SK-N-MC (cell line): Measurements from ENCODE around the gene CAMK1D.

Experiments
- DNase-seq: peaks from one replicate; pipeline ENCODE4 v3.0.0-alpha.2; 2011; ENCODE audit warnings: low read depth, low spot score
- H3K27ac ChIP-seq: fragments of 200-600 bp; sonication (generic); 2 replicates; pipeline ENCODE4 v1.5.1; 2016; ENCODE audit warnings: mixed run types
- H3K36me3 ChIP-seq: fragments of 200-600 bp; sonication (generic); 2 replicates; pipeline ENCODE4 v1.6.1; 2017; ENCODE audit warnings: antibody characterized with exemption, low read length, mixed read lengths; ENCODE audit not compliant: insufficient read depth
- H3K4me3 ChIP-seq: fragments of 200-600 bp; sonication (generic); 2 replicates; pipeline ENCODE4 v1.5.1; 2016
- H3K9ac ChIP-seq: fragments of 200-600 bp; sonication (generic); 2 replicates; pipeline ENCODE4 v1.8.0; 2017; ENCODE audit warnings: mixed run types, mixed read lengths; ENCODE audit not compliant: insufficient read length
- H3K9me3 ChIP-seq: fragments of 200-600 bp; sonication (generic); 2 replicates; pipeline ENCODE4 v1.6.1; 2017; ENCODE audit warnings: low read depth, mild to moderate bottlenecking, antibody characterized with exemption, low read length, moderate library complexity, mixed read lengths
- EZH2 ChIP-seq: fragments of 200-600 bp; sonication (generic); IDR thresholded peaks from one replicate; pipeline ENCODE4 v1.6.1; 2017; ENCODE audit warnings: antibody characterized with exemption
- FOXP2 ChIP-seq: optimal IDR thresholded peaks from 2 replicates; pipeline ENCODE3; 2011; ENCODE audit warnings: mild to moderate bottlenecking, moderate library complexity; ENCODE audit not compliant: insufficient read depth; ENCODE audit errors: extremely low read length, control extremely low read depth
- POLR2AphosphoS5 ChIP-seq: IDR thresholded peaks from 2 replicates; pipeline ENCODE4 v1.6.1; 2012; ENCODE audit warnings: mild to moderate bottlenecking, low read depth, low read length, borderline replicate concordance

Gene CAMK1D

GRCh38 chr10:12780634-12781601 is 431.6 kb downstream of the CAMK1D start:
- Histone ChIP-seq H3K27ac (no peak overlapping the region), H3K9ac (no peak overlapping the region), H3K36me3 (no peaks in the 10 kb centered on the region), H3K4me3 (no peak overlapping the region), H3K9me3 (no peaks in the 10 kb centered on the region)
- TF ChIP-seq FOXP2, result no peak
- TF ChIP-seq POLR2AphosphoS5, result no peak
- no peak for TF ChIP-seq EZH2
- DNase-seq, result no peak

DNA sequence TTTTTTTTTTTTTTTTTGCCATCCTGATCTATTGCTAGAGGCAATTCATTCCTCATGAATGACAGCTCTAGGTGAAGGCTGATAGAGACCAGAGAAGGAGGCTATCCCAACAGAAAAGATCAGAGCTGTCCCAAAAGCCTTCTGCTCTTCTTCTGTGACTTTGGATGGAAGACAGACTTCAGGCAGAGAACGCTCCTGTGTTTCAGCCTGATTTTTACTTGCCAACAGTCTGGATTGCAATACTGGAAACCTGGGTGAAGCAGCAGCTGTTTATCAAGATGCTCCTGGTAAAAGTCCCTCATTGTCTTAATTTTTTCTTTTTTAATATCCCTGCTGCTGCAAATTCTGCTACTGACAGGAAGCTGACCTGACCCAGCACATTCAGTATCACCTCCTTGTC is 432.6 kb downstream of the CAMK1D start:
- no peak for TF ChIP-seq POLR2AphosphoS5
- TF ChIP-seq EZH2, result no peak
- TF ChIP-seq FOXP2, result no peak
- no peaks in the 10 kb centered on the region for H3K9me3 ChIP-seq
- H3K9ac ChIP-seq, result no peak overlapping the region
- H3K36me3 ChIP-seq, result no peaks in the 10 kb centered on the region
- no peak for DNase-seq
- H3K27ac ChIP-seq, result no peak overlapping the region
- H3K4me3 ChIP-seq, result no peak overlapping the region

DNA sequence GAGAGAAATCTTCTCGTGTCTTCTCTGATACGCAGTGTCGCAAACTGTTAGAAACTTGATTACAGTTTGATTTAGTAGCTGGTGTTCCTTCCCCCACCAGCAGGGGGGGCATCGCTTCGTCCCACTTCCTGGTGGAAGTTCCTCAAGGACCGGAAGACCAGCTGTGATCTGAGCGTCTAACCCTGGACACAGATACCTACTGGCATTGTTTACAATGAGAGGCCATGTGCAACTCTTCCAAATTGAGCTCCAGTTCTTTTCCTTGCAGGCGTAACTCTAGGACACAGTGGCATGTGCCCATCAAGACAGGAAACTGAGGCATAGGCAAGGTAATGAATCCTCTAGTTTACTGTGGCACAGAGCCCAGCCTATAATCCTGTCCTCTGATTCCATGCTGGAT is 433.2 kb downstream of the CAMK1D start:
- no peak for DNase-seq

GRCh38 chr10:12783293-12783692 is 433.9 kb downstream of the CAMK1D start:
- Histone ChIP-seq H3K36me3 (no peaks in the 10 kb centered on the region), H3K4me3 (no peak overlapping the region), H3K9me3 (no peaks in the 10 kb centered on the region), H3K27ac (no peak overlapping the region), H3K9ac (no peak overlapping the region)
- TF ChIP-seq EZH2 (no peak), FOXP2 (no peak), POLR2AphosphoS5 (no peak)
- no peak for DNase-seq

More for the DNA sequence above, 433.2 kb downstream of the CAMK1D start:
- H3K36me3 ChIP-seq, result no peaks in the 10 kb centered on the region
- H3K4me3 ChIP-seq, result no peak overlapping the region
- TF ChIP-seq EZH2 (no peak), FOXP2 (no peak), POLR2AphosphoS5 (no peak)
- H3K27ac ChIP-seq, result no peak overlapping the region
- H3K9me3 ChIP-seq, result no peaks in the 10 kb centered on the region
- no peak overlapping the region for H3K9ac ChIP-seq

DNA sequence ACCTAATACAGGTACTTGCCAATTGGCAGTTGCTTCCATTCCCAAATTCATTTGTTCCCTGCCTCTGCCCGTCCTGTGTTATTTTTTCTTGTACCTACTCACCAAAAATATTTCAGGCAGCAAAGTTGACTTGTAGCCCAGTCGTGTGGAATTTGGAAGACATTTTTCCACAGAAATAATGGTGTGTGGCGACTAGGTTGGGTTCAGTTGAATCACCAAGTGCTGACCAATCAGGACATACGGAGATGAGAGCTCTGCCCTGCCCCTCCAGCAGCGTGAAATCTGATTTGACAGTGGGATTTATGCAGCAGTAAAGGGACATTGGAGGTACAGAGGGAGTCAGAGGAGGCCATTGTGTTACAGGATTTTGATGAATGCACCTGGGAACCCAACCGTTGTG is 435.3 kb downstream of the CAMK1D start:
- no peak for TF ChIP-seq EZH2
- no peak overlapping the region for H3K27ac ChIP-seq
- DNase-seq, result no peak
- H3K9me3 ChIP-seq, result no peaks in the 10 kb centered on the region
- no peaks in the 10 kb centered on the region for H3K36me3 ChIP-seq
- no peak overlapping the region for H3K9ac ChIP-seq
- no peak overlapping the region for H3K4me3 ChIP-seq

DNA sequence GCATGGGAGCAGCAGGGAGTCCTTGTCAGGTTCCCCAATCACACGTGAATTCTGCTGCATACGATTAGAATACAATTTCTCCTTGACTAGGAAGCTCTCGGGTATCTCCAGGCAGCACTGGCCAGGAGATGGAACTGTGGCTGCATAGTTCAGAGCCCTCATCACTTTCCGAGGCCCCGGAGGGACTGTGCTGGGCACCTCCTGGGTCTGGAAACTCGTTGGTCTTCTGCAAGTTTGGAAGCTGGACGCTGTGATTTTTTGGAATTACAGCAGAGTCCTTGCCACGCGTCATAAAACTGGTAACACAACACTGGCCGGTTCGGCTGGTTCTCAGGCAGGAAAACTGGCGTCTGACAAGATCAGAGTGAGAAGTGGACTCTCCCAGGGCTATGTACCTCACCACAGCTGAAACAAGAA is 436.1 kb downstream of the CAMK1D start:
- no peak for TF ChIP-seq POLR2AphosphoS5
- no peak for TF ChIP-seq FOXP2
- TF ChIP-seq EZH2, result no peak
- no peak overlapping the region for H3K27ac ChIP-seq
- DNase-seq, result no peak
- H3K4me3 ChIP-seq, result no peak overlapping the region
- H3K9ac ChIP-seq, result no peak overlapping the region
- H3K9me3 ChIP-seq, result no peaks in the 10 kb centered on the region
- H3K36me3 ChIP-seq, result no peaks in the 10 kb centered on the region

- no peak for DNase-seq
- Histone ChIP-seq H3K9ac (no peak overlapping the region), H3K36me3 (no peaks in the 10 kb centered on the region), H3K4me3 (no peak overlapping the region), H3K27ac (no peak overlapping the region), H3K9me3 (no peaks in the 10 kb centered on the region)
- TF ChIP-seq EZH2 (no peak), FOXP2 (no peak), POLR2AphosphoS5 (no peak)
These were observed 437.9 kb downstream of the CAMK1D start for GRCh38 chr10:12787297-12787696.

DNA sequence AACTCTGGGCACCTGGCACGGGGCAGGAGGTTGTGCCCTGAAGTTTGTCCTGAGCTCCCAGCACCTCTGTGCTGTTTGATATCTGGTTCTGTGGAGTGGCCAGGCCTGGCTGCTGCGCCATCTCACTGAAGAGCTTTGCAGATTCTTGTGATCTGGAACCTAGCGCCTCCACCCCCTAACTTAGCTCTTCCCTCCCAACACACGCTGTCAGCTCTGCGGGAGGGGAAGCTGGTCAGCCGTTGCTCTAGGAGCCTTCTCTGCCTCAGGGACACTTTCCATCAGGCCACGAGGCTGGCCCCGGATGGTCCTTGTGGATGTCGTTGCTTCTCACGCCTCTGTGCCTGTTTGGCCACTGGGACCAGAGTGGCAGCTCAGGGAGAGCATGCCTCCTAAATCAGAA is 438.9 kb downstream of the CAMK1D start:
- no peak for TF ChIP-seq EZH2
- no peak for TF ChIP-seq FOXP2
- H3K4me3 ChIP-seq, result no peak overlapping the region
- no peaks in the 10 kb centered on the region for H3K9me3 ChIP-seq
- no peaks in the 10 kb centered on the region for H3K36me3 ChIP-seq
- no peak for DNase-seq
- no peak overlapping the region for H3K27ac ChIP-seq
- no peak overlapping the region for H3K9ac ChIP-seq

GRCh38 chr10:12790270-12790669 is 440.9 kb downstream of the CAMK1D start:
- Histone ChIP-seq H3K4me3 (no peak overlapping the region), H3K27ac (no peak overlapping the region), H3K9me3 (no peaks in the 10 kb centered on the region), H3K9ac (no peak overlapping the region), H3K36me3 (no peaks in the 10 kb centered on the region)
- TF ChIP-seq EZH2 (no peak), FOXP2 (no peak), POLR2AphosphoS5 (no peak)
- no peak for DNase-seq
